Measurements from ENCODE around the gene SSC5D. TPM values are rescaled to one million over a fixed set of nuclear protein-coding genes. Genes with fewer than 3 reads are reported as not detected.
A peak's percentile ranks its signal among the peaks of the same experiment; 100 is the strongest.

SSC5D gene
- total RNA-seq, 1 donor from 2014 or later: 7.6 TPM

GRCh38 chr19:55454787-55455243, 33.4 kb upstream of the SSC5D start:
- peaks cover 15% of the 10 kb centered on the region for H3K27me3 Mint-ChIP-seq (ENCODE audit: unreplicated experiment)
- peak overlapping the region; percentile 68 for H3K27ac Mint-ChIP-seq (ENCODE audit: unreplicated experiment)
- peaks cover 13% of the 10 kb centered on the region for H3K9me3 Mint-ChIP-seq (ENCODE audit: unreplicated experiment)
- DNase-seq: peak; percentile 82
- H3K4me3 Mint-ChIP-seq (ENCODE audit: unreplicated experiment): no peak overlapping the region
- peak; percentile 73 for TF ChIP-seq CTCF (IDR thresholded peaks at IDR 0.05; ENCODE audit: partially characterized antibody, unreplicated experiment)
- peaks cover 10% of the 10 kb centered on the region for H3K4me1 Mint-ChIP-seq (ENCODE audit: low read depth, unreplicated experiment)
- H3K36me3 Mint-ChIP-seq (ENCODE audit: unreplicated experiment): no peaks in the 10 kb centered on the region

- Mint-ChIP-seq H3K4me1 (ENCODE audit: low read depth, unreplicated experiment) (peaks cover 18% of the 10 kb centered on the region), H3K4me3 (ENCODE audit: unreplicated experiment) (no peak overlapping the region), H3K9me3 (ENCODE audit: unreplicated experiment) (peaks cover 13% of the 10 kb centered on the region), H3K27ac (ENCODE audit: unreplicated experiment) (no peak overlapping the region), H3K27me3 (ENCODE audit: unreplicated experiment) (peaks cover 12% of the 10 kb centered on the region), H3K36me3 (ENCODE audit: unreplicated experiment) (no peaks in the 10 kb centered on the region)
- no peak for DNase-seq
- no peak for TF ChIP-seq CTCF (IDR thresholded peaks at IDR 0.05; ENCODE audit: partially characterized antibody, unreplicated experiment)
Observed at GRCh38 chr19:55455576-55456235, 32.5 kb upstream of the SSC5D start.

DNA sequence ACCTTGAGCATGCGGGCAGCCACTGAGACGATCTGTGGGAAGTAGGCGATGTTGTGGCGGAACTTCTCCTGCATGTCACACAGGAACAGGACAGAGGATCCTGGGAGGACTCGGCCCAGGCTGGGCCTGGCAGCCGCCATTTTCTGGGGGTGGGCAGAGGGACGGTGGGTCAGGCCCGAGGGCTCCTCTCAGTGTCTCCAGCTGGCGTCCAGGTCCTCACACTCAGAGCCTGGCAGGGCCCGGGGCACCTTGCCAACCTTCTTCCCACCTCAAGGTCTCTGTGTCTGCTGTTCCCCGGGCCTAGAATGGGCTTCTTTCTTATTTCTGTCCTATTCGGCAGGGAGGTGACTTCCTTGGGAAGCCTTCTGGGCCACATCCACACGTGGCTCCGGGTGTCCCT, 31.9 kb upstream of the SSC5D start:
- Mint-ChIP-seq H3K9me3 (ENCODE audit: unreplicated experiment) (peaks cover 13% of the 10 kb centered on the region), H3K4me3 (ENCODE audit: unreplicated experiment) (no peak overlapping the region)

GRCh38 chr19:55457683-55458457, 30.4 kb upstream of the SSC5D start:
- H3K9me3 Mint-ChIP-seq (ENCODE audit: unreplicated experiment): peaks cover 12% of the 10 kb centered on the region
- no peak for DNase-seq
- no peaks in the 10 kb centered on the region for H3K36me3 Mint-ChIP-seq (ENCODE audit: unreplicated experiment)
- peaks cover 18% of the 10 kb centered on the region for H3K4me1 Mint-ChIP-seq (ENCODE audit: low read depth, unreplicated experiment)
- TF ChIP-seq CTCF (IDR thresholded peaks at IDR 0.05; ENCODE audit: partially characterized antibody, unreplicated experiment): no peak
- peak overlapping the region; percentile 63 for H3K4me3 Mint-ChIP-seq (ENCODE audit: unreplicated experiment)
- H3K27ac Mint-ChIP-seq (ENCODE audit: unreplicated experiment): peak overlapping the region; percentile 64
- H3K27me3 Mint-ChIP-seq (ENCODE audit: unreplicated experiment): peaks cover 10% of the 10 kb centered on the region

More for the DNA sequence above, 31.9 kb upstream of the SSC5D start:
- H3K36me3 Mint-ChIP-seq (ENCODE audit: unreplicated experiment): no peaks in the 10 kb centered on the region
- no peak for DNase-seq
- H3K27me3 Mint-ChIP-seq (ENCODE audit: unreplicated experiment): peaks cover 12% of the 10 kb centered on the region
- H3K27ac Mint-ChIP-seq (ENCODE audit: unreplicated experiment): no peak overlapping the region
- peaks cover 18% of the 10 kb centered on the region for H3K4me1 Mint-ChIP-seq (ENCODE audit: low read depth, unreplicated experiment)
- TF ChIP-seq CTCF (IDR thresholded peaks at IDR 0.05; ENCODE audit: partially characterized antibody, unreplicated experiment): no peak

DNA sequence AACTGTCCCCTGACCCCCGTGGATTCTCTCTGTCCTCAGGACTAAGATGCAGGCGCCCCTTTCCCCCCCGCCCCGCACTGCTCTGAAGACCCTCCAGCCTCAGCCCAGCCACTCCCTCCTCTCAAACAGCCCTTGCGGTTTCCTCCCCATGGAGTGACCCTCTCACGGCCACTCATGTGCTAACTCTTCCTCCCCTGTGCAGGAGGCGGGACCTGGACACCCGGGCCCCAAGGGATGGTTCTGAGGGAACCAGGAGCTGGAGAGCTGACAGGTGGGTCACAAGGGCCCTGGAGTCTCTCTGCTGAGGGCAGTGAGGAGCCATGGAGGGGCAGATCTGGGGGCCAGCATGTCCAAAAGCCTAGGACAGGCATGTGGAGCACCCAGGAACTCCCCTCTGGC, 28.7 kb upstream of the SSC5D start:
- Mint-ChIP-seq H3K27ac (ENCODE audit: unreplicated experiment) (no peak overlapping the region), H3K9me3 (ENCODE audit: unreplicated experiment) (peaks cover 7% of the 10 kb centered on the region), H3K27me3 (ENCODE audit: unreplicated experiment) (peaks cover 6% of the 10 kb centered on the region), H3K4me3 (ENCODE audit: unreplicated experiment) (no peak overlapping the region), H3K36me3 (ENCODE audit: unreplicated experiment) (no peaks in the 10 kb centered on the region), H3K4me1 (ENCODE audit: low read depth, unreplicated experiment) (peaks cover 18% of the 10 kb centered on the region)
- DNase-seq: no peak
- no peak for TF ChIP-seq CTCF (IDR thresholded peaks at IDR 0.05; ENCODE audit: partially characterized antibody, unreplicated experiment)

Data from glutamatergic neuron (in vitro differentiated cells).